COR-L47 (cell line): ENCODE measurements around the gene UBE2H.
"Not testable (repeated sequence)": the region's sequence is repeated elsewhere in the genome, so short reads cannot be mapped to it uniquely, and the experiment has no call there.

Source experiments
- DNase-seq: peaks from one replicate; lab custom pipeline; 2025; lab: John Stamatoyannopoulos, UW

The UBE2H gene

GRCh38 chr7:129952653-129953560 lies at the start of gene UBE2H:
TSS of gene UBE2H (minus strand) at chr7:129952960. CDS start at chr7:129952555, 405 bp downstream.
- DNase-seq = peak; percentile 69

- DNase-seq = no peak
These were observed 45.7 kb upstream of the UBE2H start for GRCh38 chr7:129998446-129998845.

- DNase-seq = no peak
These were observed 44.5 kb upstream of the UBE2H start for GRCh38 chr7:129997285-129997684.

DNA sequence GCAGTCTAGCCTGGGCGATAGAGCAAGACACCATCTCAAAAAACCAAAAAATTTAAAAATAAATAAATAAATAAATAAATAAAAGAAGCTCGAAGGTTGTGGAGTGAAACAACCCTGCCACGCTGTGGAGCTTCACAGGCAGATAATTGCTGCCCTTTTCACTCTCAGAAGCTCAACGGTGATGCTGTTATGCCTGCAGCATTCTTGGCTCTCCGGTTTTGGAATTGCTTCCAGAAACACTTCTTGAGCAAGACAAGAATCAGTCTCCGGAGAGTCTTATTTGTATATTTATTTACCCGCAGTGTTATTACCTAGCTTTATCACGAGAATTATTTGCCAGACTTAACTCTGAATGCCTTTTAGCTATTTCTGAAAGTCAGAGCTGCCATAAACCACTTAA lies 40.5 kb upstream of the UBE2H start:
- no peak for DNase-seq

- DNase-seq = no peak
These were observed 37.8 kb upstream of the UBE2H start for GRCh38 chr7:129990403-129991192.

GRCh38 chr7:129989466-129989865 lies 36.7 kb upstream of the UBE2H start:
- no peak for DNase-seq

GRCh38 chr7:129986600-129986999 lies 33.8 kb upstream of the UBE2H start:
- no peak for DNase-seq

DNA sequence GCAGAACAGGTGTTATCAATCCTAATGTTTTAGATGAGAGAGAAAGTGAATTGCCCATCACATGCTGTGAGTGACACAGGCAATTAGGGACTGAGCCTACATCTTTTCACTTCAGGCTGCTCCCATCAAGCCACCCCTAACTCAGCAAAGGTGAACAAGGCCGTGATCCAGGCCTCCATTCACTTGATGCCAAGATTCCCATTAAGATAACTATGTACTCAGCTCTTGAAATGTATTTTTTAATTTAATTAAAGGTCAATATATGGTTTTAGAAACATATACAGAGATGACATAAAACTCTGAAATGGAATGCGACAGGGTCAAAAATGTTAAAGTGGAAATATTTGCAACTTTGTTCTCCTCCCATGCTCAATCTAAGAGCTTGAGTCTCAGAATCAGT lies 27.9 kb upstream of the UBE2H start:
- DNase-seq = no peak

DNA sequence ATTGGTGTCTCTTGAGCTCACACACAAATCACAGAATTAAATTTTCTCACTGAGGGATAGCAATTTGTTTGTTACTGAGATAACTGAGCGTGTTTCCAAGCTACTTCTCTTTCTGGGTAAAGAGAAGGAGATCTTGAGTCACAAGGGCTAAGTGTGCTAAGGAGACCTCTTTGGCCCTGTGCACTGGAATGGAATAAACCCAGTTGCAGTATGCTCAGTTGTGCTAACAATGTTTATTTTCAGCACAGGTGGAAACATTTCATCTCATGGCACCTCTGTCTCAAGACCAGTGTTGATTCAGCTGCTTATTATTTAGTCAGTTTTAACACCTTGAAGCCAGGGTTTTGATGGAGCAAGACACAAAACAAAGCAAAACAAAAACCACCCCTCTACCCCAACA lies 22.5 kb upstream of the UBE2H start:
- DNase-seq = peak; percentile 16

DNA sequence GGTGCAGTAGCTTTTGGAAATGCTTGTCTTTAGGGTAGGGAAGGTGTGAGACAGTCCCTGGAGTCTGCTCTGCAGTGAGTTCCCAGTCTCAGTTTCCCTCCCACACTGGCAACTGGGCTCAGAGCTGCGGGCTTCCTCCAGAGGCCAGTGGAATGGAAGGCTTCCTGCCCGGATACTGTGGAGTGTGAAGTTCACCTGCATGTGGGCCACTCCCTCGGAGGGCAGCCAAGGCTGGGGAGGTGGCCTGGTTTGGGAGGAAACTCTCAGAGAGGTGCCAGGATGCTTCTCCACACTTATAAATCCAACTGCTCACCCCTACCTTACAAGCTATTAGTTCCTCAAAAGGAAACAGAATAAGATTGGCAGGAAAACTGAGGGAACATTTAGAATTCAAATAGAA lies 18.1 kb upstream of the UBE2H start:
- no peak for DNase-seq

GRCh38 chr7:129969881-129970446 lies 17.2 kb upstream of the UBE2H start:
- no peak for DNase-seq

- DNase-seq = no peak
These were observed 16.0 kb upstream of the UBE2H start for GRCh38 chr7:129968592-129969383.

GRCh38 chr7:129960204-129960475 lies 7.4 kb upstream of the UBE2H start:
- not testable (repeated sequence) for DNase-seq

DNA sequence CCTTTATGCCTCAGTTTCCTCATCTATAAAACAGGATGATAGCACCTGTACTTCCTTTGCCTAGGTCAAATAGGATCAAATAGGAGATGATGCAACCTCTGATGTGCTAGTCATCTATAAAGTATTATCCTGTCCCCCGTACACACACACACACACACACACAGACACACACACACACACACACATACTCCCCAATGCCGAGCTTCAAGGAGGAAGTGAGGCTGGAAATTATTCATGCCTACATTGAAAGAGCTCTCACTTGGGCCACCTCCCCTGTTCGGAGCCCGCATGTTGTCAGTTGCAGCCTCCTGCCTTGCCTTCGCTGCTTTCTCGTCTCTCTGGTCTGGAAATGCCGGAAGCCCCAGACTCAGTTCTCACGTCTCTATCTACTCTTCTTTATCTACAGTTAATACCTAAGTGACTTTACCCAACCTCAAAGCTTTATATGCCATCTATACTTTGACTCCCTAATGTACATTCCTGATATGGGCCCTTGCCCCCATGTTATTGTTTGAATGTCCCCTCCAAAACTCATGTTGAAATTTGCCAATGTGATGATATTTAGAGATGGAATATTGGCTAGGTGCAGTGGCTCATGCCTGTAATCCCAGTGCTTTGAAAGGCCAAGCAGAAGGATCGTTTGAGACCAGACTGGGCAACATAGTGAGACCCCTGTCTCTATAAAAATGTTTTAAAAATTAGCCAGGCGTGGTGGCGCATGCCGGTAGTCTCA lies 6.9 kb upstream of the UBE2H start:
- no peak for DNase-seq

DNA sequence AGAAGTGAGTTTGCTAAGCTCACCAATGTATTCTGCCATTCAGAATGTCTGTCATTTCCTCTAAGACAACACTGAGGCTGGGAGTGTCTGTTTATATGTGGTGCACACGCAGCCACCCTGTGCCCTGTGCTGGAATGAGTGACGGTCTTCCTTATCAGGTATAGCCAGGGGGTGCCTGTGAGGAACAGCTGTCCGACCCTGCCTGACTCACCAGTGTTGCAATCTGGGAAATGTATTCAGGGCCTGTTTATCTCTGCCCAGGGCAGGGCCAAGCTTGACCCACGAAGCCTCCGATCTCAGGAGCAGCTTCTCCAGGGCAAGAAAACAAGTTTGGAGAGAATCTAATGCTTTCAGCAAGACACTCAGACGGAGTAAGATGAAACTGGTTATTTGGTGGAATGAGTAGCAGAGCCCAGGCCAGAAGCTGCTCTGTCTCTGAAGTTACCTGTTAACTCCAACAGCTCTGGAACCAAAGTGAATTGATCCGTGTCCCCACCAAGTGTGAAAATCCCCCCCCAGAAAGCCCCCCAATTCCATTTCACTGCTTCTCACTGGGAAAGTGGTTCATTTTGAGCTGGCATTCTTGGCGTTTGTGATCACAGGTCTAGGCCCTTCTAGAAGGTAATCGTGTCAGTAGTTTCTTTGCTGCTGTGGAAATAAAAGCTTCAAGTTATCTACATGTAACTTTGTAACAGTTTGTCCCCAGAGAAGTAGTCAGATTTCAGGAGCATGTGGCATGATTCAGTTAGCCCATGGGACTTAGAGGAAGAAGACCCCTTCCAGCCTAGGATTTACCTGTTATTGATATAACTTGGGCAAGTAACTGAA lies 6.1 kb upstream of the UBE2H start:
- DNase-seq = no peak

- no peak for DNase-seq
These were observed 3.3 kb upstream of the UBE2H start for GRCh38 chr7:129955993-129956543.

DNA sequence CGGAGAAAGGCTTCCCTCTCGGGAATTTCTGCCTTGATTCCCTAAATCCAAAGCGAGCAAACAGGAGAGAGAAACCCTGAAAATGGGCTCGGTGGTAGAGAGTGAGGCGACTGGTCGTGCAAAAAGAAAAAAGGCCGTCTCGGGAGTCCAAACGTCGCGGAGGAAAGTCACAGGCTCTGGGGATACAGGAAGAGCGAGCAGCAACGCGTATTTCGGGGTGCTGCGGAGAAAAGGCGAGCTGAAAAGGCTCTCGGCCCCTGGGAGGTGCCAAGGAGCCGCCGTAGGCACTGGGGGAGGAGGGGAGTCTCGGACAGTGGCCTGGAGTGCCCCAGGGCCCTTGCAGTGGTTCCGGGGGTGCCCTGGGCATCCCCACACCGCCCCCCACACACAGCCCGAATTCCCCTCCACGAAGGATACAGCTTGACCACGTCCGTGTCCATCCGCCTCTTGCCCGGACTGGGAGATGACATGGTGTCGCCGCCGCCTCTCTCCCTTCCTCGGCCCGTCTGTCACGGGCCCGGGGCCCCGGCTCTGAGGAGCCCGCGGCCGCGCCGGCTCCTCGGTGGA lies 591 bp downstream of the UBE2H start:
- DNase-seq = no peak

- DNase-seq = no peak
These were observed 1.3 kb downstream of the UBE2H start for GRCh38 chr7:129951226-129952085.

DNA sequence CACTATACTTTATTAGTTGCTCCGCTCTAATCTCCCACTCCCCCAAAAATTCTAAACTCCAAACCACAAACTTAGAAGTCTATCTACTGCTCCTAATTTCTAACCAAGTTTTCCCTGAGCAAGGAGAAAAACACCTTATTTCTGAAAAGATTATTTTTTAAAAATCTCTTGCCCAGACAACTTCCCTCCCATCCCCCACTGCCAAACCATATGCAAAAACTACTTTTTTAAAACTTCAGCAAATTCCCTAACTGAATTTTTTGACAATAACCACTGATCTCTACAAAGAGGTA lies 1.9 kb downstream of the UBE2H start:
- no peak for DNase-seq
